NOMO-1 treated with DMSO at 0.1 percent for 48 hours (cell line): ENCODE data around the gene DALRD3.

Source experiments
- DNase-seq: peaks from one replicate; lab custom pipeline; 2025; ENCODE audit not compliant: unreplicated experiment; lab: John Stamatoyannopoulos, UW

The DALRD3 gene

GRCh38 chr3:48982686-48983085 lies 35.7 kb downstream of the DALRD3 start:
- no peak for DNase-seq

- DNase-seq, result no peak
Observed at GRCh38 chr3:48982016-48982415, 36.4 kb downstream of the DALRD3 start.

- no peak for DNase-seq
Observed at GRCh38 chr3:48980295-48980694, 38.1 kb downstream of the DALRD3 start.

GRCh38 chr3:48979451-48979850 lies 38.9 kb downstream of the DALRD3 start:
- no peak for DNase-seq

- no peak for DNase-seq
Observed at GRCh38 chr3:48974076-48974864, 44.1 kb downstream of the DALRD3 start.

GRCh38 chr3:48970586-48970985 lies 47.8 kb downstream of the DALRD3 start:
- DNase-seq, result no peak

GRCh38 chr3:48966876-48967361 lies 51.5 kb downstream of the DALRD3 start:
- no peak for DNase-seq

- DNase-seq, result no peak
Observed at GRCh38 chr3:48966367-48966766, 52.0 kb downstream of the DALRD3 start.
